Activated CD8-positive, alpha-beta memory T cell treated with anti-CD3 and anti-CD28 coated beads for 48 hours (primary cell): ENCODE data around the gene HYCC1.
"Not testable (repeated sequence)": the region's sequence is repeated elsewhere in the genome, so short reads cannot be mapped to it uniquely, and the experiment has no call there.

Source experiments
- DNase-seq, 3 experiments: peaks; one replicate each; pipeline ENCODE4 v3.0.0-alpha.2; 2020; ENCODE audit warnings: low read depth in 2 of 3, low spot score in 2 of 3

Gene HYCC1

DNA sequence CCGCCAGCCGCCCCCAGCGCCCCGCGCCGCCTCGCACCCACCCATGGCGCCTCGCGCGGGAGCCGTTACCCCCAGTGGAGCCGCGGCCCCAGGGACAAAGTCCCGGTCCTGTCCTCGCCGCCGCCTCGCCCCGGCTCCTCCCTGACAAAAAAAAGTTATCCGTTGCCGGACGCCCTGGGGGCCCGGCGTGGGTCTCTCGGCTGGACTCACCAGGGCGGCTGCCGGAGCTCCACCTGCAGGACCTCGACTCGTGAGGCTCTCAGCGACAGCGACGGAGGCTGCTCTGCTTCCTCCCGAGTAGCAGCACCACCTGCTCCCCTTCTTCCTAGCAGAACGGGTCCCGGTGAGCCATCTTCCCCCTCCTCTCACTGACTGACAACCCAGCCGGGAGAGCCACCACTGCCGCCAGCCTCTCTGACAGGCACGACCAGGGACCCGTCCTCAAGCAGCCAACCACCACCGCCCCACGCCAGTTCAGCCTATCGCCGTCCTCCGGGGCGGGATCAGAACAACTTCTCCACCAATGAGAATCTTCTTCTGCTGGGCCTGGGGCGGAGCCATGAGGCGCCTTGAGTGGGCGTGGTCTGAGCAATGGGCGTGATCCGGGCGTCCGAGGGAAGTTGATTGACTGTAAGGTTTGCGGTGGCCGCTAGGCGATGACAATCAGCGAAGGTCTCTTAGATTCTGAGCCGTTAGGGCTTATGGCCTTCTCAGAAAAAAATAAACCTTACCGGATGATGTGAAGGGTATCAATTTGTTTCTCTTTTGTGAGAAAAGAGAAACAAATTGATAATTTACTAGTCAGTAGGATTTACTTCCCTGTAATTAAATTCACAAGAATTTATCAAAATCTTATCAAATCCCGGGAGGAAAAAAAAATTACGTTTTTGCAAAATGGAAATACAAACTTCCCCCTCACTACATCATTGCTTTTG lies at the start of gene HYCC1:
TSS of gene HYCC1 (minus strand) at position 416 of the 935 bp plus-strand sequence. CDS start 23,019 bp downstream, outside the sequence.
- peak; percentile 81 to 95 (median 94) for DNase-seq

DNA sequence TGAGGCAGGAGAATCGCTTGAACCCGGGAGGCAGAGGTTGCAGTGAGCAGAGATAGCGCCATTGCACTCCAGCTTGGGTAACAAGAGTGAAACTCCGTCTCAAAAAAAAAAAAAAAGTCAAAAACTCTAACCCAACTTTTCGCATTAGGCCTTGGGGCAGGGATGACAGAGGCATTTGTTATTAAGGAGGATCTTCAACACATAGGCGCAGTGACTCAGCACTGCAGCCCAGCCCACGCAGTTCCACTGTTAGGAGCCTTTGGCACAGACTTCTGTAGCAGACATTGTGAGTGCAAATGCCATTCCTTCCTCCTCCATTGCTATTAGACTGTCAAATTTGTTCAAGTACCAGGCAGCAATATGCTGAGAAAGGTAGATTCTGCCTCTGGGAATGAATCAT lies 48.5 kb upstream of the HYCC1 start:
- DNase-seq: no peak

DNA sequence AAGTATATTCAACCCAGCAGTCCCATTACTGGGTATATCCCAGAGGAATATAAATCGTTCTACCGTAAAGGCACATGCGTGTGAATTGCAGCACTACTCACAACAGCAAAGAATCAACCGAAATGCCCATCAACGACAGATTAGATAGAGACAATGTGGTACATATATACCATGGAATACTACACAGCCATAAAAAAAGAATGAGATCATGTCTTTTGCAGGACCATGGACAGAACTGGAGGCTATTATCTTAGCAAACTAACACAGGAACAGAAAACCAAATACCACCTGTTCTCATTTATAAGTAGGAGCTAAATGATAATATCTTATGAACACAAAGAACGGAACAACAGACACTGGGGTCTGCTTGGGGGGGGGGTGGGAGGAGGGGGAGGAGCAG lies 47.4 kb upstream of the HYCC1 start:
- DNase-seq: no peak

DNA sequence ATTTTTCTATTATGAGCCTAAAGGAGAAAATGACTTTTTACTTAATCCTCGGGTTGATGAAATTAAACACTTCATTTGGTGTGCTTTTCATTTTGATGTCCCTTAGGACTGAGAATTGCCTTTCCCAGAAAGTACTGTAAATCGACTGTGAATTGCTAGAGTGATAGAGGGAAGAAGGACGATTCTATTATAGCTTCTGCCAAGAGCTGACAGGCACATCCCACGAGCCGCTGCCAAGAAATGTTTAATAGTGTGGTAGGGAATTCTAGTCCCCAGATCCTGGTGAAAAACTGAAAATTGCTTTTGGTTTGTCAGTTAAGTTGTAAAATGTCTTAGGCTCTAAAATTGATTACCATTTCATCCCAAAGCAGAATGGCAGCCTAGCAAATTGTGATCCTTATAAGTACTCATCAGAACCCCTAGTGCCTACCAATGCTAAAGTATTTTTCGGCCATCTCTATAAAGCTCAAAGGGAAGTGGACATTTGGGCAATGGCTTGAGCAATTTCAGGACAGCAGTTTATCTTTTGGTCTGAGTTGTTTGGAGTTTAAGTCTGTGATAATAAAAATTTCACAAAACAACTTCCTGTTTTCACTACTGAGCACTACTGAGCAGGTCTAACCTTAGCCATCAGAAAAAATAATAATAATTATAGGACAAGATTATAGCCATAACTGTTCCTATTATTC lies 44.6 kb upstream of the HYCC1 start:
- no peak for DNase-seq

DNA sequence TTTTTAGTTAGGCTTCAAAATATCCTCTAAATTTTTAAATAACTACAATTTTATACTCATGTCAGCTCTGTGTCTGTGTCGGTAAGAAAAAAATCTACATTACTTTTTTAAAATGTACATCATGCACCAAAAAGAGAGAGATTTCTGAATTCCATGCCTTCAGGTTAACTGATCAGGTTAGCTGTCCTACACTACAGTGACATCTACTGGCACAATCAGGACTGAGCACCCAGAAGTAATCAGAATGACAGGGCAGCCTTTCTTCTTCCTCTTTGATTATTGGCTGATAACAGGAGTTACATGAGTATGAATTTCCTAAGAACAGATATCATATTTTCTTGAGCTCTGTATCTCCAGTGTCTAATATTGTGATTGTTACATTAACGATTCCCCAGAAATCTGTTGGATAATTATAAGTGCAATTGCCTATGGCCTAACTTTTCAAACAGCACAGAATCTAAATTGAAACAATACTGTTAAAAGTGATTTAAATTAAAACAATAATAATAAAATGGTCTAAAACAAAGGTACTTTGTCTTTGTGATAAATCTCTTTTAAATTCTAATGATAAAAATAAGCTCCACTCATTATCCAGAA lies 41.8 kb upstream of the HYCC1 start:
- peak in 2 of 3 experiments; percentile 1 to 5 for DNase-seq

DNA sequence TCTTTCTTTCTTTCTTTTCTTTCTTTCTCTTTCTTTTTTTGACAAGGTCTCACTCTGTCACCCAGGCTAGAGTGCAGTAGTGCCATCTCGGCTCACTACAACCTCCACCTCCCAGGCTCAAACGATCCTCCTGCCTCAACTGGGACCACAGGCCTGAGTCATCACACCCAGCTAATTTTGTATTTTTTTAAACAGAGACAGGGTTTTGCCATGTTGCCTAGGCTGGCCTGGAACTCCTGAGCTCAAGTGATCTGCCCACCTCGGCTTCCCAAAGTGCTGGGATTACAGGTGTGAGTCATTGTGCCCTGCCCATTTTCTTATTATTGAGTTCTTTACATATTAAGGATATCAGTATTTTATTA lies 37.2 kb upstream of the HYCC1 start:
- not testable (repeated sequence) for DNase-seq

DNA sequence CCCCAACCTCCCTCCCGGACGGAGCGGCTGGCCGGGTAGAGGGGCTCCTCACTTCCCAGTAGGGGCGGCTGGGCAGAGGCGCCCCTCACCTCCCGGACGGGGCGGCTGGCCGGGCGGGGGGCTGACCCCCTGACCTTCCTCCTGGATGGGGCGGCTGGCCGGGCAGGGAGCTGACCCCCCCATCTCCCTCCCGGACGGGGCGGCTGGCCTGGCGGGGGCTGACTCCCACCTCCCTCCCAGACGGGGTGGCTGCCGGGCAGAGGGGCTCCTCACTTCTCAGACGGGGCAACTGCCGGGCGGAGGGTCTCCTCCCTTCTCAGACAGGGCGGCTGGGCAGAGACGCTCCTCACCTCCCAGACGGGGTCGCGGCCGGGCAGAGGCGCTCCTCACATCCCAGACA lies 32.4 kb upstream of the HYCC1 start:
- DNase-seq: not testable (repeated sequence)

DNA sequence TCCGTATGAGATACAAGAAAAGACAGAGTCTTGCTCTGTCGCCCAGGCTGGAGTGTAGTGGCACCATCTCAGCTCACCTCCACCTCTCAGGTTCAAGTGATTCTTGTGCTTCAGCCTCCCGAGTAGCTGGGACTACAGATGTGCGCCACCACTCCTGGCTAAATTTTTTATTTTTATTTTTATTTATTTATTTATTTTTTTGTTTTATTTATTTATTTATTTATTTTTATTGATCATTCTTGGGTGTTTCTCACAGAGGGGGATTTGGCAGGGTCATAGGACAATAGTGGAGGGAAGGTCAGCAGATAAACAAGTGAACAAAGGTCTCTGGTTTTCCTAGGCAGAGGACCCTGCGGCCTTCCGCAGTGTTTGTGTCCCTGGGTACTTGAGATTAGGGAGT lies 31.2 kb upstream of the HYCC1 start:
- DNase-seq: not testable (repeated sequence)

DNA sequence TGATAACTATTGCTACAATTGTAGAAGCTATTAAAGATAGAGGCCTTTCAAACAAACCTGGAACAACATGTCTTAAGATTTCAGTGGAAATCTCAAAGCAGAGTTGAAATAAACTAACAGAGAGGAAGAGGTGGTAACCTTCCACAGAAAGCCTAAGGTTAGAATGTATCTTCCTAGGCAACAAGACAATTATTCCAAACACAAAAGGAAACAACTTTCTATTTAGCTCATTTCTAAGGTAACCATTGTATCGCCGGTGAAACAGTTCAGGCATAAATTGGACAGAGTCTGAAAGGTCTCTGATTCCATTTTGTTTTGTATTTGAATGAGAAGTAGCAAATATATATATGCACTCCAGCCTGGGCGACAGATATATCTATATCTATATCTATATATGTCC lies 30.7 kb upstream of the HYCC1 start:
- no peak for DNase-seq

DNA sequence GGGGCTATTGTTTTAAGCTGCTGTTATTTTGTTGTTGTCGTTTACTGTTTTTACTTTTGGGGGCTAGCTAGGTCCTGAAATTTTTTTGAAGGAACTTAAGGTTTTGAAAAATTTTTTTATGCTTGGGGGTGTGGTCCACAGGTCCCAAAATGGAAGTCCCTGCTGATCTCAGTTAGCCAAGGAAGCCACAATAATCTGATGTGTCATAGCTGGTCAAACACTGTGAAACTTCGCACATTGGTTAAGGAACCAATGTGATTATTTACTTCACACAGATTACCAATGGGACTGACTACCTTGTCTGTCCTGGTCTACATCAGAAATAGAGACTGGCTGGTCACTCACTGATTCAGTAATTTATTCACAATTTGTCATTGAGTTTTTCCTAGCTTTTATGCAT lies 29.5 kb upstream of the HYCC1 start:
- no peak for DNase-seq

DNA sequence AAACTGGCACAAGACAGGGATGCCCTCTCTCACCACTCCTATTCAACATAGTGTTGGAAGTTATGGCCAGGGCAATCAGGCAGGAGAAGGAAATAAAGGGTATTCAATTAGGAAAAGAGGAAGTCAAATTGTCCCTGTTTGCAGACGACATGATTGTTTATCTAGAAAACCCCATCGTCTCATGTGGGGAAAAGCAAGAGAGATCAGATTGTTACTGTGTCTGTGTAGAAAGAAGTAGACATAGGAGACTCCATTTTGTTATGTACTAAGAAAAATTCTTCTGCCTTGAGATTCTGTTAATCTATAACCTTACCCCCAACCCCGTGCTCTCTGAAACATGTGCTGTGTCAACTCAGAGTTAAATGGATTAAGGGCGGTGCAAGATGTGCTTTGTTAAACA lies 25.7 kb upstream of the HYCC1 start:
- not testable (repeated sequence) for DNase-seq

DNA sequence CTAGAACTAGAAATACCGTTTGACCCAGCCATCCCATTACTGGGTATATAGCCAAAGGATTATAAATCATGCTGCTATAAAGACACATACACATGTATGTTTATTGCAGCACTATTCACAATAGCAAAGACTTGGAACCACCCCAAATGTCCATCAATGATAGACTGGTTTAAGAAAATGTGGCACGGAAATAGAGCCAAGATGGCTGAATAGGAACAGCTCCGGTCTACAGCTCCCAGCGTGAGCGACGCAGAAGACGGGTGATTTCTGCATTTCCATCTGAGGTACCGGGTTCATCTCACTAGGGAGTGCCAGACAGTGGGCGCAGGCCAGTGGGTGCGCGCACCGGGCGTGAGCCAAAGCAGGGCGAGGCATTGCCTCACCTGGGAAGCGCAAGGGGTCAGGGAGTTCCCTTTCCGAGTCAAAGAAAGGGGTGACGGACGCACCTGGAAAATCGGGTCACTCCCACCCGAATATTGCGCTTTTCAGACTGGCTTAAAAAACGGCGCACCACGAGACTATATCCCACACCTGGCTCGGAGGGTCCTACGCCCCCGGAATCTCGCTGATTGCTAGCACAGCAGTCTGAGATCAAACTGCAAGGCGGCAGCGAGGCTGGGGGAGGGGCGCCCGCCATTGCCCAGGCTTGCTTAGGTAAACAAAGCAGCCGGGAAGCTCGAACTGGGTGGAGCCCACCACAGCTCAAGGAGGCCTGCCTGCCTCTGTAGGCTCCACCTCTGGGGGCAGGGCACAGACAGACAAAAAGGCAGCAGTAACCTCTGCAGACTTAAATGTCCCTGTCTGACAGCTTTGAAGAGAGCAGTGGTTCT lies 21.8 kb upstream of the HYCC1 start:
- not testable (repeated sequence) for DNase-seq

DNA sequence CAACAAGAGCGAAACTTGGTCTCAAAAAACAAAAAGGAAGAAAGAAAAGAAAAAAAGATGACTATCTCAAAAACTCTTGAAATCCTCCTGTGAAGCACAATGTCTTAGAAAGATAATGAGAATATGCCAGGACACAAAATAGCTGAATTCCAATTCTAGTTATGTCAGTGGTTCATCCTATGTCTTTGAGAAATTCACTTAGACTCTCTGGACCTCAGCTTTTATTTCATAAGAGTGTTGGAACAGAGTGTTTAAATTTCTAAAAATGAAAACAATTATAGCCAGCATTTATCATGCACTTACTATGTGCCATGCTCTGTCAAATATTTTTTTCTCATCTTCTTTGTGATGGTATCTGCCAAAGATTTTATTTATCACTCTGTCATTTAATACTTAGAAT lies 13.3 kb upstream of the HYCC1 start:
- DNase-seq: no peak

DNA sequence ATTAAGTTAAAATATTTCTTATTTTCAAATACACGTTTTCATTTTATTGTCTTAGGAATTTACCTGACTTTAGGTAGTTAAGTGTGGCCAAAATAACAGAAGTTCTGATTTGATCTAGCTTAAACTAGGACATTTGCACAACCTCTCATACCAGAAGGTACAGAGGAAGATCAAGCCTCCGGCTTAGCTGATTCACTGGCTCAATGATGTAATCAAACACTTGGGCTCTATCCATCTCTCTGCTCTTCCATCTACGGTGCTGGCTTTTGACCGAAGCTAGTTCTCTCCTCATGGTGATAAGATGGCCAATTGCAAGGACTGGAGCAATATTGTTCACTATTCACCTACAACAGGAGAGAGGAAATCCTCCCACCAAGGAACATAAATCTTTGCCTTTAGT lies 12.2 kb upstream of the HYCC1 start:
- DNase-seq: no peak

DNA sequence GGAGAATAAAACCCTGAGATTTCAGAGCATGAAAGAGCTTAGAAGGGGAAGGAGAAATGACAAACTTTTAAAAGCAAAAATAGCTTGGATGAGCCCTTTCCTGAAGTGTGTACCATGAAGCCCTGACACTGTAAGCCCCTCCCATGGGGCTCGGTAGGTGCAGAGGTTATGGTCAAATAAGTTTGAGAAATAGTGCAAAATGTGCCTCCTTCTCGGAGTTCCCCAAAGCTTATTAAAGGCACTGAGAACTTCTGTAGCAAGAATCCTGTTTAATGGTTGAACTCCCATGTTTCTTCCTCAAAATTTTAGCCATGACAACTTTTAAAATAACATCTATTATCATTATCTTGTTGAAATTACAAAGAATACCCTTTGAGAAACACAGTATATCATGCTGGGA lies 10.5 kb upstream of the HYCC1 start:
- DNase-seq: no peak

DNA sequence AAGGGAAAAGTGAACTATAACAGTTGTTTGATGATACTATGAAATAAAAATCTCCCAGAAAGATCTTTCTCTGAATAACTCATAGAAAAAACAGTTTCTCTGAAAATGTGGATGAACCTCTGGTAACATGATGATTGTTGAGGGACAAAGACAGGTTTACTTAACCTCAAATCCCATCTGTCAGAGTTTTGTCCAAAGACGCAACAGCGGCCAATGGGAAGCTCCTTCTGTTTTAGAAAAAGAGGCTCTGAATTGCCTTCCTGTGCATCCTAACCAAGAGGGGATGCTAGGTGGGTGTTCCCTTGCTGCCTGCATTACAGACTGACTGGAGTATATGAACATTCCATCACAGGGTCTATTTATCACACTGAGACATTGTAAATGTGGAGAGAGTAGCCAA lies 8.9 kb upstream of the HYCC1 start:
- no peak for DNase-seq

DNA sequence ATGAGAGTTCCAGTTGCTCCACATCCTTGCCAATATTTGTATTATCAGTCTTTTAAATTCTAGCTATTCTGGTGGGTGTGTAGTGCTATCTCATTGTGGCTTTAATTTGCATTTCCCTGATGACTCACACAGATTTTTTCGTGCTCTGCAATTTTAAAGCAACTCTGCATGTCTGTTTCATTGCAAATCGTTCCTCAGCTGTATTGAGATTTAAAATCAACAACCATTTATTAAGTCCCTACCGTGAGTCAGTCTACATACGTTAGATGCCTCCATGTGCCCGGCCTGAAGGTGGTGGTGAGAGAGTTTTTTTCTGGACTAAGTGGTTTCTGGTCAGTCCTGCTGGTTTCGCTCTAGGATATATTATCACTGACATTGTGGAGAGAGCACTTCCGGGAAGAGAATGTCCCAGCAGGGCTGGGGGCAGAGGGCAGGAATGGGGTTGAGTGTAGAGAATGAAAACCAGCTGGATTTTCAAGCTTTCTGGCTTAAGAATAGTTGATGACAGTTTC lies 8.4 kb upstream of the HYCC1 start:
- no peak for DNase-seq

DNA sequence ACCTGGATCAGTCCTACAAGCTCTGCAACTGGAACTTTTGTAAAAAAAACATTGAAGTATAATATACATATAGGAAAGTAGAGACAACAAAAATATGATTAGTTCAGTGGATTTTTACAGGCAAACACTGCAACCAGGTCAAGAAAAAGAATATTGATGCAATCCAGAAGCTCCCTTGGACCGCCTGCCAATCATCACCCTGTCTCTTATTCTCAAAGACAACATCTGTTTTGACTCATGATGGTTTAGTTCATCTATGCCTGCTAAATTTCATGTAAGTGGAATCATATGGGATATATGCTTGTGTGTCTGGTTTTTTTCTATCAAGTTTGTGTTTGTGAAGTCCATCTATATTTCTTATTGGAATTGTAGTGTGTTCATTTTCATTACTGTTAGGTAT lies 7.7 kb upstream of the HYCC1 start:
- DNase-seq: no peak

DNA sequence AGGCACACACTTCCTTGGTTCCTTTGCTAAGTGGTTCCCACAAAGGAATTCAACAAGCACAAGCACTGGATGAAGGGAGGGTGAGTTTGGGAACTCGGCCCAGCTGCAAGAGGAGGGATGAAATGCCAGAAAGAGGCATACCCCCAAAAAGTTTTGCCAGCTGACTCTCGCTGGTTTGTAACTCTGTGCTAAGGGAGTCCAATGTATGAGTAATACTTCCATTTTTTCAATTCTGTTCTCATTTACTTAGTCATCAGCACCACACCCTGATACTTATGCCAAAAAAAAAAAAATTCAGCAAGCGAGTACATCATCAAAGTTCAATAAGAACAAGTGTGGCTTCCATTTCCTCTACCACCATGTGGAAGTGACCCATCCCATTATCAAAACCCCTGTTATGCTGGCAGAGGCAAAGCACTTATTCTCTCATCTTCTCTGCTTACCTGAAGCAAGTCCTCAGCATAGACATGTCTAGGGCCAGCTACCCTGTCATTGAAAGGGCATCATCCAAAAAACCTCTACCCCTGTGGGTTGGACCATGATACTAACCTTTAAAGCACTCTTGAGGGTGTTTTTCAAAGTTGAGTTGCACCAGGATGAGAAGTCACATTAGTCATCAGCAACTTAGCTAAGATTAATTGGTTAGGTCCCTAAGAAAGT lies 6.9 kb upstream of the HYCC1 start:
- no peak for DNase-seq

DNA sequence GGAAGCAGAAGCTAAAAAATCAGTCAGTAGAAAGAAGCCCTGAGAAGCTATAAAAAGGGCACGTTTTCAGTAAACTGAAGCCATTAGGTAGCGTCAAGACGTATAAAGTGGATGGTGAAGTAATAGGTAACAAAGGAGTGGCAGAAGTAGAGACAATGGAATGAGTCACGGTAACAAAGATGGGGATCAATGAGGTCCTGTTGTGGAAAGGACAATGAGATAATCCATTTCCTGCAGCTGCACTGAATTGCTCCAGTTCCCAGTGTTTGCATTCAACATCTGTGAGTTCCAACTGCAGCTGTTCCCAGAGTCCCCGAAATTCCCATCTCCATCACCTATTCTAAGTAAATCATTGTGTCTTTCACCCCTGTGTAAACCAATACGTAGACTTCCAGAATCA lies 4.8 kb upstream of the HYCC1 start:
- no peak for DNase-seq
